Activated CD4-positive, CD25-positive, alpha-beta regulatory T cell treated with anti-CD3 and anti-CD28 coated beads, Interleukin-2, amount 50 U/mL, for 16 hours (primary cell): Measurements from ENCODE around the gene PHKA1.
"Not testable (repeated sequence)": the region's sequence is repeated elsewhere in the genome, so short reads cannot be mapped to it uniquely, and the experiment has no call there.

Experiments
- DNase-seq: peaks from one replicate; pipeline ENCODE4 v3.0.0-alpha.2; 2020; ENCODE audit warnings: low read depth, low spot score

PHKA1 gene

GRCh38 chrX:72713599-72714477 lies at the start of gene PHKA1:
TSS of gene PHKA1 (minus strand) at chrX:72714306. CDS start at chrX:72713880, 426 bp downstream.
- DNase-seq, result not testable (repeated sequence)

GRCh38 chrX:72760454-72760853 lies 46.3 kb upstream of the PHKA1 start:
- DNase-seq, result not testable (repeated sequence)

- DNase-seq, result not testable (repeated sequence)
These were observed 34.4 kb upstream of the PHKA1 start for GRCh38 chrX:72748545-72748944.

- DNase-seq, result not testable (repeated sequence)
These were observed 31.4 kb upstream of the PHKA1 start for GRCh38 chrX:72745546-72745945.

GRCh38 chrX:72735561-72735960 lies 21.5 kb upstream of the PHKA1 start:
- no peak for DNase-seq

GRCh38 chrX:72733636-72734035 lies 19.5 kb upstream of the PHKA1 start:
- not testable (repeated sequence) for DNase-seq

- DNase-seq, result no peak
These were observed 13.7 kb upstream of the PHKA1 start for GRCh38 chrX:72727846-72728245.

- no peak for DNase-seq
These were observed 2.7 kb upstream of the PHKA1 start for GRCh38 chrX:72716766-72717165.

- DNase-seq, result no peak
These were observed 1.4 kb upstream of the PHKA1 start for GRCh38 chrX:72715546-72715945.

GRCh38 chrX:72714478-72714916 lies 391 bp upstream of the PHKA1 start:
- DNase-seq, result no peak

GRCh38 chrX:72713130-72713529 lies 976 bp downstream of the PHKA1 start:
- no peak for DNase-seq

- DNase-seq, result no peak
These were observed 1.9 kb downstream of the PHKA1 start for GRCh38 chrX:72712094-72712755.

- no peak for DNase-seq
These were observed 8.3 kb downstream of the PHKA1 start for GRCh38 chrX:72705814-72706213.

GRCh38 chrX:72705111-72705510 lies 9.0 kb downstream of the PHKA1 start:
- no peak for DNase-seq

GRCh38 chrX:72694170-72694569 lies 19.9 kb downstream of the PHKA1 start:
- no peak for DNase-seq

GRCh38 chrX:72693477-72693876 lies 20.6 kb downstream of the PHKA1 start:
- no peak for DNase-seq

GRCh38 chrX:72687396-72687795 lies 26.7 kb downstream of the PHKA1 start:
- DNase-seq, result no peak

GRCh38 chrX:72685810-72686456 lies 28.2 kb downstream of the PHKA1 start:
- DNase-seq, result no peak

GRCh38 chrX:72685018-72685417 lies 29.1 kb downstream of the PHKA1 start:
- DNase-seq, result no peak

GRCh38 chrX:72683631-72684030 lies 30.5 kb downstream of the PHKA1 start:
- DNase-seq, result no peak

GRCh38 chrX:72676465-72676864 lies 37.6 kb downstream of the PHKA1 start:
- no peak for DNase-seq

- not testable (repeated sequence) for DNase-seq
These were observed 40.2 kb downstream of the PHKA1 start for GRCh38 chrX:72673951-72674350.
